ENCODE measurements around the gene TP53BP2.

- TF ChIP-seq CTCF (IDR thresholded peaks at IDR 0.05) = no peak
- no peak for TF ChIP-seq POLR2A (IDR thresholded peaks at IDR 0.05)
These were observed 3.0 kb downstream of the TP53BP2 start for GRCh38 chr1:223842784-223843183.
